Stomach (tissue), 9 donors: ENCODE data around the gene FHOD3. TPM values are rescaled to one million over a fixed set of nuclear protein-coding genes. Genes with fewer than 3 reads are reported as not detected.

Experiments used
- DNase-seq, 2 donors: peaks; one replicate each; pipeline versions ENCODE4 v3.0.0 to v3.0.0-alpha.2; 2013 to 2019
- H3K27ac ChIP-seq, 5 donors: fragments of 200-600 bp in 4 of 5; sonication (generic) in 4 of 5; one replicate each; pipeline ENCODE4 v1.5.1; 2013 to 2019; ENCODE audit warnings: mild to moderate bottlenecking in 1 of 5, moderate library complexity in 1 of 5
- H3K27me3 ChIP-seq, 3 donors: fragments of 200-600 bp; sonication (generic); one replicate each; pipeline ENCODE4 v1.5.1; 2017 to 2019; ENCODE audit warnings: mixed run types in 1 of 3
- H3K36me3 ChIP-seq, 4 donors: fragments of 200-600 bp; sonication (generic); 1 replicate in 3 of 4; 2 replicates in 1 of 4; pipeline ENCODE4 v1.5.1; 2016 to 2019
- H3K4me1 ChIP-seq, 4 donors: fragments of 200-600 bp; sonication (generic); one replicate each; pipeline ENCODE4 v1.5.1; 2016 to 2019
- H3K4me3 ChIP-seq, 4 donors: fragments of 200-600 bp; sonication (generic) in 3 of 4; one replicate each; pipeline ENCODE4 v1.5.1; 2016 to 2019; ENCODE audit warnings: mild to moderate bottlenecking in 1 of 4
- H3K9me3 ChIP-seq, 4 donors: fragments of 200-600 bp; sonication (generic); one replicate each; pipeline ENCODE4 v1.5.1; 2016 to 2019
- EP300 ChIP-seq: sonication (generic); formaldehyde crosslinking; IDR thresholded peaks from one replicate; pipeline ENCODE4 v1.6.1; 2017; ENCODE audit warnings: antibody characterized with exemption
- POLR2A ChIP-seq, 4 donors: fragments of 450-650 bp; IDR thresholded peaks; one replicate each; pipeline ENCODE4 v1.6.1; 2016; ENCODE audit warnings: antibody characterized with exemption in 4 of 4, control low read depth in 2 of 4, mild to moderate bottlenecking in 1 of 4, moderate library complexity in 1 of 4
- POLR2AphosphoS5 ChIP-seq, 3 donors: sonication (generic); formaldehyde crosslinking; IDR thresholded peaks; one replicate each; pipeline ENCODE4 v1.6.1; 2016; ENCODE audit warnings: antibody characterized with exemption in 3 of 3
- WGBS, 5 donors: extraction: QIAGEN DNeasy Blood & Tissue Kit in 3 of 5; methylation state at CpG; one replicate each; pipeline versions ENCODE4 v1.1.5 to v1.1.7; 2013 to 2018; 5-methylcytosine and 5-hydroxymethylcytosine counted together
- intact Hi-C: fragments of 100-400 bp; cut with DNase I; formaldehyde crosslinking; loops from one replicate; pipeline ENCODE4 v1.15.1; 2023; ENCODE audit warnings: low total_unique reads
- polyA plus RNA-seq, 3 donors: library from polyadenylated mRNA; stranded (reverse); fragments of 200-250 nt; gene quantifications; one replicate each; pipeline ENCODE4 v1.2.3, GENCODE V29; 2013
- total RNA-seq, 5 donors: library from RNA; depleted of rRNA; stranded (reverse); fragments of >200 nt; gene quantifications; one replicate each; pipeline versions ENCODE4 v1.1.0 to v1.2.3, GENCODE V29; 2014 to 2016
- TF ChIP-seq, protein P1 (sequence below), 7 experiments: fragments of 450-650 bp in 4 of 7; fragments of 200-600 bp in 3 of 7; sonication (generic) in 3 of 7; IDR thresholded peaks; one replicate each; pipeline ENCODE4 v1.5.1; 2016 to 2019; ENCODE audit warnings: antibody characterized with exemption in 7 of 7, control low read depth in 2 of 7, mild to moderate bottlenecking in 1 of 7
- donor health status: healthy with polysubstance abuse.
- donor health status: Bipolar disorder and iron deficiency.
- donor health status: healthy.

The FHOD3 gene
- total and polyA plus RNA-seq, 8 donors = under 0.01 to 9.1 (median 4.6) TPM

DNA sequence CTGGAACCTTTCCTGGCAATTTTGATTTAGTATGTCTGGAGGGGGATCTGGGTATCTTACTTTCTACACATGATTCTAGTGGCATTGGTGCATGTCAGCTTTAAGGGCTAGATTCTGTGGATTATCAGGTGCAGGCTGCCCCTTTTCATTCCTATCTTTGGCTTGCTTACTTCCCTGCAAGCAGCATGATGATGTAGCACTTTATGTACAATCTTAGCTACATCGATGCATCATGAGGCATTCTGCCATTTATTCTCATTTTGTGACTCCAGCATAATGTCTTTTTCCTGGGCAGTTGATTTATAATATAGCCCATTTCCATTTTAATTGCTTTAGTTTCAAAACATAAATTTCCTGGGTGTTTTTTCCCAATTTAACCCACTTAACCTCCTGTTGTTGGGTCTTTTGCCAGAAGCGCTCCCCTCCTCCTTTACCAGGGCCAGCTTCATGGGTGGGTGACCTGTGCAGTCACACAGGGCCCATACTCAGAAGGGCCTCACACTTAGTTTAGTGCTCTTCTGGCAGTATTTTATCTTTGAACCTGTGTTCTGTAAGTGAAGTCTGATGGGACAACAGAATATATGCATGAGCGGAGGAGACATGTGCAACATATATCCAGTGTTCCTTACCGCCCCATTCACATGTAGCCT is 495.2 kb downstream of the FHOD3 start:
- no peaks in the 10 kb centered on the region for H3K4me1 ChIP-seq
- no peaks in the 10 kb centered on the region for H3K9me3 ChIP-seq
- no peak overlapping the region for H3K27ac ChIP-seq
- TF ChIP-seq, protein P1, sequence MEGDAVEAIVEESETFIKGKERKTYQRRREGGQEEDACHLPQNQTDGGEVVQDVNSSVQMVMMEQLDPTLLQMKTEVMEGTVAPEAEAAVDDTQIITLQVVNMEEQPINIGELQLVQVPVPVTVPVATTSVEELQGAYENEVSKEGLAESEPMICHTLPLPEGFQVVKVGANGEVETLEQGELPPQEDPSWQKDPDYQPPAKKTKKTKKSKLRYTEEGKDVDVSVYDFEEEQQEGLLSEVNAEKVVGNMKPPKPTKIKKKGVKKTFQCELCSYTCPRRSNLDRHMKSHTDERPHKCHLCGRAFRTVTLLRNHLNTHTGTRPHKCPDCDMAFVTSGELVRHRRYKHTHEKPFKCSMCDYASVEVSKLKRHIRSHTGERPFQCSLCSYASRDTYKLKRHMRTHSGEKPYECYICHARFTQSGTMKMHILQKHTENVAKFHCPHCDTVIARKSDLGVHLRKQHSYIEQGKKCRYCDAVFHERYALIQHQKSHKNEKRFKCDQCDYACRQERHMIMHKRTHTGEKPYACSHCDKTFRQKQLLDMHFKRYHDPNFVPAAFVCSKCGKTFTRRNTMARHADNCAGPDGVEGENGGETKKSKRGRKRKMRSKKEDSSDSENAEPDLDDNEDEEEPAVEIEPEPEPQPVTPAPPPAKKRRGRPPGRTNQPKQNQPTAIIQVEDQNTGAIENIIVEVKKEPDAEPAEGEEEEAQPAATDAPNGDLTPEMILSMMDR (IDR thresholded peaks at IDR 0.05) = no peak
- no peak for TF ChIP-seq EP300
- no peak for TF ChIP-seq POLR2AphosphoS5 (IDR thresholded peaks at IDR 0.05)
- TF ChIP-seq POLR2A (IDR thresholded peaks at IDR 0.05) = no peak
- 94 to 99% (median 98%) methylated on average over 4 of the region's 4 CpGs for WGBS, 5 donors
- H3K27me3 ChIP-seq = no peaks in the 10 kb centered on the region
- intact Hi-C loops = no loop called here
- DNase-seq = no peak
- peaks cover 10 to 88% (median 82%) of the 10 kb centered on the region in 4 donors for H3K36me3 ChIP-seq
- no peak overlapping the region for H3K4me3 ChIP-seq

DNA sequence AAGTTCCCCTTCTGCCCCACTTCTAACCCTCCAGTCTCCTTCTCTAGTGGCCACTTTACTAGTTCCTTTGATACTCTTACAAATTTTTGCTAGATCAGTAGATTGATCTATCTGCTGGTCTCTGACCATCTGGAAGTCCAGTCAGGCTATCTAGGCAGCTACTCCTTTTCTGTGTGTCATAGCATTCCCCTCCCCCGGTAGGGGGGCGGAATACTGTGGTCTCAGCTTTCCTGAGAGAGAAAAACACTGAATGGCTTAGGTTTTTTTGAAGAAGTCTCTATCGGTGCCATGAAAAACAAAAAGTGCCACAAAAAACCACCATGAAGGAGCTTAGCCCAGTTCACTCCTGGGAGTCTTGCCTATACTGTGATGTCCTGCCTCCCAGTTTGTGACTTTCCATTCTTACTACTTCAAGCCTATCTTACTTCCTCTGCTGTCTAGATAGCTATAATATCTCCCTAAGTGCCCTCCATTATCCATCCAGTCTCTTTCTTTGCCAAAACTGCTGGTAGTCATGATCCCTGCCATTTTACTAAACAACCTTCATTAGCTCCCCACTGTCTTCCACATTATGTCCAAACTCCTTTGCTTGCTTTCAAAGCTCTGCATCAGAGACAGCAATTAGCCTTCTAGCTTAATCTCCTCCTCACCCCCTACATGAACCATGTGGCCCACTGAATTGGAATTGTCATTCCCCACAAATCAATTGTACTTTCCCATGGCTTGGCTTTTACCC is 501.4 kb downstream of the FHOD3 start:
- no peak for DNase-seq
- no peaks in the 10 kb centered on the region for H3K27me3 ChIP-seq
- H3K9me3 ChIP-seq = no peaks in the 10 kb centered on the region
- peaks cover 24 to 100% (median 97%) of the 10 kb centered on the region in 4 donors for H3K36me3 ChIP-seq
- intact Hi-C loops = no loop called here
- no peak overlapping the region for H3K27ac ChIP-seq
- no peak overlapping the region for H3K4me3 ChIP-seq
- H3K4me1 ChIP-seq = no peaks in the 10 kb centered on the region
- TF ChIP-seq, protein P1 (IDR thresholded peaks at IDR 0.05) = no peak
- TF ChIP-seq POLR2A (IDR thresholded peaks at IDR 0.05) = no peak
- no peak for TF ChIP-seq POLR2AphosphoS5 (IDR thresholded peaks at IDR 0.05)
- TF ChIP-seq EP300 = no peak
- 86 to 98% (median 93%) methylated on average over 3 of the region's 3 CpGs for WGBS, 5 donors

DNA sequence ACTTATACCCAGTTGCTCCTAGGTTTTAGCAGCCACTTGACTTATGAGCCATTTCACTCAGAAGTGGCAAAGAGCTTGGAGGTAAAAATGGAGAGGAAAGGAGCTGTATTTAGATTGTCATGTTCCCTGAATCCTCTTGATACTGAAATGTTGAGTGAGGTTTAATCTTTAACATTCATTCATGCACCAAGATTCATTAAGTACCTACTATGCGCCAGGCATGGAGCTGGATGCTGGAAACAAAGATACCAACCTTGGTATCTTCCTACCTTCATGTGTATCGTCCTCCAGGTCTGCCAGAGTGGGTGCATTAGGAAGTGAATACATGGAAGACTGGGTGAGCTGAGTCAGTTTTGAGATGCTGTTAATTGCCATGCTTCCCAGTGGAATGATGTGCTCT is 507.6 kb downstream of the FHOD3 start:
- WGBS, 5 donors = 93 to 100% (median 96%) methylated on average over 2 of the region's 2 CpGs
- peaks cover 0 to 5% (median 5%) of the 10 kb centered on the region in 4 donors for H3K4me1 ChIP-seq
- TF ChIP-seq POLR2AphosphoS5 (IDR thresholded peaks at IDR 0.05) (no peak), POLR2A (IDR thresholded peaks at IDR 0.05) (no peak), EP300 (no peak)
- TF ChIP-seq, protein P1 (IDR thresholded peaks at IDR 0.05) = no peak
- H3K27me3 ChIP-seq = no peaks in the 10 kb centered on the region
- H3K36me3 ChIP-seq = peaks cover 12 to 81% (median 80%) of the 10 kb centered on the region in 4 donors
- H3K27ac ChIP-seq = no peak overlapping the region
- intact Hi-C loops = no loop called here
- H3K4me3 ChIP-seq = no peak overlapping the region
- H3K9me3 ChIP-seq = no peaks in the 10 kb centered on the region
- DNase-seq = no peak

DNA sequence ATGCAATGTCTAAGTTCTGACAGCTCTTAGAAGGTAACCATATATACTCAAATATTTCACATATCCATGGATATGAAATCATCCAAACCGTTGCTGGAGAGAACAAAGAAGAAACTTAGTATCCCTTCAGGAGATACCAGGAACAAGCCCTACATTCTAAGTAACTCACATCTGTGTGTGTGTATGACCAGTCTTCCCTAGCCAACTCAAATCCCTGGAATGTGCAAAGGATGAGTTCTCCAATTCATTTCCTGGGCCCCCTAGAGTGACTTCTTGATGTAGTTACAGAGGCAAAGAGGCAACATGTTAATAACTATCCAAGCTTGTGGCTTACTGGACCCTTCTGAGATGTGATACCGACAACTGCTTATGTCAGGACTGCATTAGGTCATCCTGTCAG is 511.2 kb downstream of the FHOD3 start:
- Histone ChIP-seq H3K4me3 (no peak overlapping the region), H3K27ac (no peak overlapping the region), H3K36me3 (peaks cover 9 to 59% (median 48%) of the 10 kb centered on the region in 4 donors), H3K4me1 (peaks cover 0 to 14% (median 8%) of the 10 kb centered on the region in 4 donors), H3K27me3 (no peaks in the 10 kb centered on the region), H3K9me3 (no peaks in the 10 kb centered on the region)
- no peak for DNase-seq
- intact Hi-C loops = no loop called here
- TF ChIP-seq POLR2AphosphoS5 (IDR thresholded peaks at IDR 0.05) (no peak), EP300 (no peak), POLR2A (IDR thresholded peaks at IDR 0.05) (no peak)
- TF ChIP-seq, protein P1 (IDR thresholded peaks at IDR 0.05) = no peak
- WGBS, 5 donors = 79 to 99% (median 92%) methylated on average over 2 of the region's 2 CpGs
